GM18909 (cell line): Measurements from ENCODE around the gene IL1R1.
A peak's percentile ranks its signal among the peaks of the same experiment; 100 is the strongest.
"Not testable (repeated sequence)": the region's sequence is repeated elsewhere in the genome, so short reads cannot be mapped to it uniquely, and the experiment has no call there.

ENCODE experiments used
- ATAC-seq: cut with Tn5 transposase; IDR thresholded peaks from one replicate; pipeline ENCODE4 v1.9.1; 2021; ENCODE audit warnings: mild to moderate bottlenecking; ENCODE audit not compliant: unreplicated experiment, poor library complexity

IL1R1 gene

DNA sequence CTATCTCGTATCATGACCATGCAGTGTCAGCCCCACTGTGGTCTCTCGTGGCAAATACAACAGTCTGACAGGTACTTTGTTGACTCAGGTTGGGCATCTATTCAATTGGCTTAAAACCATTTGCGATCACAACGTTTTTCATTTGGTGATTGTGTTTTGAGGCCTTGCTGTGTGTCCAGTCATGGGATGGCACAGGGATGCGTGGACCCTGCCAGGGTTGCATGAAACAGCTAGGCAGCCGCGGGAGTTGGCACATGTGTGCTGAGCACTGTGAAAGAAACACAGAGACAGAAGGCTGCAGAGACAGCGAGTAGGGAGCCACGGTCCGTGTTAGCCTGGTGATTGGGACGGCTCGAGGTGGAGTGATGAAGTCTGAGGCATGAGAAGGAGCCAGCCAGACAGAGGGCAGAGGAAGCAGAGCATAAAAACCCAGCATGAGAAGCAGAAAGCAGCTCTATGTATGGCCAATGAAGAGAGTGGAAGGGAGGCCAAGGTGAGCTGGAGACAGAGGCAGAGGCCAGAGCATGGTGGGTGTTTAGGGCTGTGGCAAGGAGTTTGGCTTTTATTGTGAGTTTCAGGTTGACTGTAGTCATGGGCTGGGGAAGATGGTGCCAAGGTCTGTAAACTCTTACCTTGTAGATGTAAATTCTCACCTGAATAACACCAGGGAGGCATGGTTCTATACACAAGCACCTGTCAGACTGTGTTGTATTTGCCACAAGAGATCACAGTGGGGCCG, 31.8 kb upstream of the IL1R1 start:
- peak; percentile 38 for ATAC-seq

DNA sequence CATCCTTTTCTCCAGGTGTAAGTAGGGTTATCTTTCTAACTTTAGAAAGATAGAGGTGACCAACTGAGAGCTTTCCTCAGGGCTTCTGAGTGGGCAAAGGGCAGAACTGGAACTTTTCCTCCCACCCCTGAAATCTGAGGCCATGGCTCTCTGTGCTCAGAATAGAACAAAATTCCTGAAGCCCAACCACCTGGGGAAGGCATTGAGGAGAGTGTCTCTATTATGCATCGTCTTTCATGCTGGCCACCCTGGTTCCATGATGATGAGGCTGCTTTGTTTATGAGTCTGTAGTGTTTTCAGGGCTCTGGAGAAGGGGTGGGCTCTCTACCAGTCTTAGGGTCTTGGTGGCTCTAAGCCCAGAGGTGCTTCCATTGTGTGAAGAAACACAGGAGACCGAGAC, 30.7 kb upstream of the IL1R1 start:
- no peak for ATAC-seq

DNA sequence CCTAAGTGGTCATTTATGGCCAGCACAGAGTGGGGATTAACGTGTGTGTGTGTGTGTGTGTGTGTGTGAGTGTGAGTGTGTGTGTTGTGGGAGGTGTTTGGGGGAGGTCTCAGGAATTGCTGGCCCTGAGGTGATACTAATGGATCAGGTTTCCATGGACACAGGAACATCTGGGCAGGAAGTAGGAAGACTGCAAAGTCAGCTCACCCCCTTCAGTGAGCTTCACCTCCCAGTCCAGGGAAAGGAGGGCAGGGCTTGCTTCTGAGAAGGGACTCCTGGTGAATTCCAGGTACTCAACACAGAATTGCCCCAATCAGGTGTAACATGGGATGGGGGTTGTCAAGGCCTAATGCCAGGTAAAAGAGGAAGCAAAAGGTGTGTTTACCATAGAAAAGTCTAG, 30.3 kb upstream of the IL1R1 start:
- ATAC-seq: no peak

DNA sequence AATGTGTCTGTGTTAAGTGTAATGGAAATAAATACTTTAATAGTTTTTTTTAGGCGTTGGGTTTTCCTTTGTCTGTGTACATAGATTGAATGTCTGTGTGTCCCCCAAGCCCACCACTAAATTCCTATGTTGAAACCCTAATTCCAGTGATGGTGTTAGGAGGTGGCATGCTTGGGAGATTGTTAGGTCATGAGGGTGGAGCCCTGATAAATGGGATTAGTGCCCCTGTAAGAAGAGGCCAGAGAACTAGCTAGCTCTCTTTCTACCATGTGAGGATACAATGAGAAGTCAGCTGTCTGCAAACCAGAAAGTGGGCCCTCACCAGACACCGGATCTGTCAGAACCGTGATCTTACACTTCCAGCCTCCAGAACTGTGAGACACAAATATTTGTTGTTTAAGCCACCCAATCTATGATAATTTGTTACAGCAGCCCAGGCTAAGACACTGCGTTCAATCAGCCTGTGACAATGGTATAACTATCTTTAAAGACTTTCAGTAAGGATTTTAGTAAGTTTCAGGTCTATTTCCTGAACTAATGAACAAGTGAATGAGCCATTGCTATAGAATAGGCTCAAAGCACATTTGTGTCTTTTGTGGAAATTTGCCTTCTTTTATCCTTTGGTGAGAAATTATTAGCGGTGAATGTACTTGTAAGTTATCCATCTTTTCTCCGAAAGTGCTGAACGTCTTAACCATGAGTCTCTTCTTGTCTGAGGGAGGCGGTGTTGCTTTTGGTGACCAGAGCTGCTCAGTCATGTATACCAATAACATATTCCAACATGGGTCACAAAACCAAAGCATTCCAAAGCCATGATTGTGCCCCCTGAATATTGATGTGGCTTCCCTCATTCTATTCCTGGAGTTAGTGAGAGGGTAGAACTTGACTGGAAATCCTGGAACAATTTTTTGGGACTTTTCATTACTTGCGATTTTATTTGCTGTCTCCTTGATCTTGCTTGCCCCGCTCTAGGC, 29.6 kb upstream of the IL1R1 start:
- no peak for ATAC-seq

DNA sequence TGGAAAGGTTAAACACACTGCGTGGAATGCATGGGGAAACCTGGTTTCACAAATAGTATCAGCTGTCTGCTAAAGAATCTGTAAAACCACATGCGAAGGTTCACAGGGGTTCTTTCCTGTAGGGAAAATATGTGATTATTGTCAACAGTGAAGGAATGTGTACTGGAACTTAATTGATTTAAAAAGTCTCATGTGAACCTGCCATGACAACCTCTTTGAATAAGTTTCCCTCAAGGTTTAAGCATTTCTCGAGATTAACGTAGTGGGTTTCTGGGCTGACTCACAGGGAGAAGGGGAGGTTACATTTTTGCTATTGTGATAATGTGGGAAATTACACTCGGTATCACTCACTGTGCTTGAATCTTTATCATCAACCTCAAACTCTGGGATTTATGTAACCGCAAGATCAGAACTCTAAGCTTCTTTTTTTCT, 28.2 kb upstream of the IL1R1 start:
- no peak for ATAC-seq

DNA sequence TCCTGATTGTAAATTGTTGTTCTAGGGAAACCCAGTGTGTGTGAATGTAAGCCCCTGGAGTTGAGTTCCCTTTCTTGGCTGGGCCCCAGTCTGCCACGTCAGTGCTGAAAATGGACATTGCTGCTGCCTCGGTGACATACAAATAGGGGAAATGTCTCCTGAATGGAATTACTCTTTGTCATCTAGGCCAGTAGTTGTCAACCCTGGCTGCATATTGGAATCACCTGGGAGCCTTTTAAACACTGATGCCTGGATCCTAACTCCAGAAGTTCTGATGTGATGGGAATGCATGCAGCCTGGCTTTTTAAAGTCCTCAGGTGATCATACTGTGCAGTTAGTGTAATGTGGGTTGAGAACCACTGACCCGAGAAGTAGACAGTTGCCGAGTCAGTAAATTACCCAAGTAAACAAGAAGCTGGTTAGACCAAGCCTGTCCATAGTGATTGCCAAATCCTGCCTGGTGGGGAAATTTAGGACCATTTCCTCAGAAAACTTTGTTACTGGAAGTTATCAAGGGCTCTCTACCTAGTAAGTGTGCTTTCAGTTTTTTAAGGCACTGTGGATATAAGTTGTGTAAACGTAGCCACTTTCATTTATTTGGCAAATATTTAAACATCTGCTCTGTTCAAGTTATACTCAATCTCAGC, 27.6 kb upstream of the IL1R1 start:
- no peak for ATAC-seq

DNA sequence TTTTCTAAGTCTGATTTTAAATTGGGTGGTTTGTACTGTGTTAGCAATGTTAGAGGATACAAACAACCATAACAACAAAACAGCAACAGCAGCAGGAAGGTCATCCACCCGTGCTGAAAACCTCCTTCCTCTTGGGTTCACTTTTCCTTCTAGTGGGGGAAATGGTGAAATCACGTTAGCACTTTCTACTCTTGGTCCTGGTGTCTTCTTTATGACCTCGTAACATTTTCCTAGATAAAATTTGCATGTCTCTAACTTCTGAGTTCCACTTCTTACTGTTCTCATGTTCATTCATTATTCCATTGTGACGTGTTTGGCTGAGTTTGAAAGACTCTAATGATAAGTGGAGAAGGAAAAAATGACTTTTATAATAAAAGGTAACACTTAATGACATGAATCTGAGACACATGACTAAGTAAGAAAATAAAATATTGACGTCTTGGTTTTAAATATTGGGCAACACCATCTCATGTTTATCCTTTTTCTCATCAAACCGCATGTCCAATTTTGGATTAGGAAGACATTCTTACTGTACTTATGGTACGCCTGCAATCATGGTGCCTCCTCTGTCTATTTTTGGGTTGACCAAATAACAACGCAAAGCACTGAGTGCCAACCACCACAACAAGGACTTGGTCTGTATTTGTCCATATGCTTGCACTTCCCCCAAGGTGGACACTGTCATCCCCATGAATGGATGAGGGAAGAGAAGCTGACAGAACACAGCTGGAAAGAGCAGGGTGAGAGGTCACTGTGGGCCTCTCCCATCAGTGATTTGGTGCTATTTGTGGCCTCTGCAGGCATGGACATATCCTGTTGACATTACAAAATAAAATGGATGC, 25.7 kb upstream of the IL1R1 start:
- ATAC-seq: no peak

DNA sequence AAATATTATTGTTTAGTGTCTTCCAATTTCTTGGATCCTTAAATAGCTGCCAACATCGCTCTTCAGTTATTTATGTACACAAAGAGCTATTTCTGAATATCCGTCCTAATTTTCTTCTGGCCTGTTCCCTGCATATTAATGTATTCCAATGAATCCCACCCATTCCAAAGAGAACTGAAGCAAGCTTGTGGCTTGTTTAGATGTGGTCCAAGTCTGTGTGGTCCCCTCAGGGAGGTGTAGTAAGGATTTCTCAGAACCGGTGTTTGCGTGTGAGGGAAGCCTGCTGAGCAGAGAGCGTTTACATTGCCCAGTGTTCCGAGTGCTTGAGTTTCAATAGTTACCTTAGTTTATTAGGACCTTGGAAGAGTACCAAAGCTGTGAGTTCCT, 25.1 kb upstream of the IL1R1 start:
- ATAC-seq: no peak

DNA sequence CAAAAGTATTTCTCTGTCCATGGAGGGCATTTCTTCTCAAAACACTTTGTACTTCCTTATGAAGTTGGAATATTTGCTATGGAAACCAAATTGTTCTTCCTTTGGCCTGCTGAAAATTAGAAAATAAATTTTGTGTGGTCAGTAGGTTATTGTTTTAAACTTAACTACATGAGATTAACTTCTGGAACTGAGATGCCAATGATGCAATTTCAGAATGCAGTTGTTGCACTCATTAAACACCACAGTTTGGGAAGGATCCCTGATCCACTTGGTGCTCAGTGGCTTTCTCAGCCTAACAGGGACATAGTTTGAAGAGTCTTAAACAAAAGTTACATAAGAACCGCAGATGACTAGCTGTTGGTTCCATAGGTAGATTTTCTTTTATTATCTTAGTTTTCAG, 23.3 kb upstream of the IL1R1 start:
- no peak for ATAC-seq

DNA sequence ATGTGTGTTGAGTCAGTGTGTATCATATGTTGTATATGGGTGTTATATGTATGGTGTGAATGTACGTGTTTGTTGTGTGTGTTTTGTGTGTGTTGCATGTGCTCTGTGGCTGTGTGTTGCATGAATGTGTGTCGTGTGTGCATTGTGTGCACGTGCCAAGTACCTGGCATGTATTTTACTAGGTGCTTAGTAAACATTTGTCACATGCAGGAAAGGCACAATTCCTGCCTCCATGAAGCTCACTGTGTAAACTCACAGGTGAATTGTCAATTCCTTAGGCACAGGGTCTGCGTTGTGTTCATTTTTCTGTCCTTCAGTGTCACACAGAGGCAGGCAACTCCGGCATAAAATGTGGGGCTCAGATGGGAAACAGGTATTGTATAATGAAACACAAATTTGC, 22.3 kb upstream of the IL1R1 start:
- ATAC-seq: no peak

DNA sequence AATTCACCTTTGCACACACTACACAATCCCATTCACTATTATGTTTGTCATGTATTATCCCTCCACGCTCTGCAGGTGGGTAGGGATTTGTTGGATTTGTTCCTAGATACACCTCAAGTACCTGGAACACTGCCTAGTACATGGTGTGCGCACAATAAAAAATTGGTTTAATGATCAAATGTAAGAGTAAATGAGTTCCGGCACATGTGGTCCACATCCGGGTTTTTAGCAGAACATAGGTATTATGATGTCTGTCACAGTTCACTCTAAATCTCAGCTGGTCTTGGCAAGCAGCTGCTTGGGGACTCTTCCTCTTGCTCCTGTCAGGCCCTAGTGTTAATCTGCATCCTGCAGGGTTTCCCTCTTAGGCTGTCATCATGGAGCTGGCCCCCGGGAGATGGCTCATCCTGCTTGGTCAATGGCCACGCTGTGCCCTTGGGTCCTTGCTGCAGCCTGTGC, 21.8 kb upstream of the IL1R1 start:
- no peak for ATAC-seq

DNA sequence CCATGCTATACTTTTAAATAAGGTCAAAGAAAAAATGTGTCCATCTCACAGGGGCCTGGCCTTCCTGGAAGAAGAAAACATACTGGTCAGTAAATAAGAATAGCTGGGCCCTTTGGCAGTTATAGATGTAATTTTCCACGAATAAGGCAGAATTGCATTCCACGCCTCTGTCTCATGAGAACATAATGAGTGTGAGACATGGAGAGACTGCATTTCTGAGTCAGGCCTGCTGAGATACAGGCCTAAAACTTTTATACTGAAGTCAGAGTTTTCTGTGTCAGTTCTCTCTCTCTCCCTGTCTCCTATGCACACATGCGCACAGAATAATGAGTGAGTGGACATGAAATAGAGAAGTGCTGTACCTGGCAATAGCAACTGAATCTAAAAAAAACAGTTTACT, 20.4 kb upstream of the IL1R1 start:
- no peak for ATAC-seq

DNA sequence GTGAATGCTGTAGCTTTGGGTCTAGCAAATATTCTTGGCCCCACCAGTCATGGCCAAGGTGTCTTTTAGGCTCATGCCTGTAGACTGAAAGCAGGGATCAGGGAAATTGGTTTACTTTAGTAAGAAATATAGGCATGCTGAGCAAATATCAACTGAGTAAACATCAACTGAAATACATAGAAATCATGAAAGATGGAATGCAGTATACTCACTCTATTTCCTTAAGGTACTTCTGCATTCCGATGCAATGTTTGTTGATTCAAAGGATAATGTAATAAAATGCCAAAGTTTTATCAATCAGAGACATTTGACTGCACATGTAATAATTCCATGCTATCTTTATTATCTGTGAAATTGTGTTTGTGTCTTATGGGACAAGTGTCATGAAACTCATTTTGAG, 19.6 kb upstream of the IL1R1 start:
- ATAC-seq: no peak

DNA sequence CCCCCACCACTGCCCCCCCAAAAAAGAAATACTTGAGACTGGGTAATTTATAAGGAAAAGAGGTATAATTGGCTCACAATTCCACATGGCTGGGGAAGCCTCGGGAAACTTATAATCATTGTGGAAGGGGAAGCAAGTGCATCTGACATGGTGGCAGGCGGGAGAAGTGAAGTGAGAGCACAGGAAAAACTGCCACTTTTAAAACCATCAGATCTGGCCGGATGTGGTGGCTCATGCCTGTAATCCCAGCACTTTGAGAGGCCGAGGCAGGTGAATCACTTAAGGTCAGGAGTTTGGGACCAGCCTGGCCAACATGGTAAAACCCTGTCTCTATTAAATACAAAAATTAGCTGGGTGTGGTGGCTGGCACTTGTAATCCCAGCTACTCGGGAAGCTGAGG, 18.1 kb upstream of the IL1R1 start:
- not testable (repeated sequence) for ATAC-seq

DNA sequence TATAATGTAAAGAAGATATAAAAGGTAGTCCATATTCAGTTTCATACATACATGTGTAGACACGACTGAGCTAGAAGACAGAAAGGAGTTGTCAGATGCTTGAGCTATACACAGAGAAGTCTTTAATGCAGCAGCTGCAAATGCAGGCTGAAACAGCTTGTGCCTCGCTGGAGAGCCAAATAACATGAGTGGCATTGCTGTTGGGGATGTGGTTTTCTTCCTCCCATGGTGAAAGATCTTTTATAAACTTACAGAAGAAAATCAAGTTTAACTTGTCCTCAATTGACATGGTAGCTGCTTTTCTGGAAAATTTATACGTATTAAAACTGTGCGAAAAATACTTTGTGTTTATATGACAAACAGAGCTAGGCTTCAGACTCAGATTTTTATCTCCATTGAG, 16.4 kb upstream of the IL1R1 start:
- no peak for ATAC-seq

DNA sequence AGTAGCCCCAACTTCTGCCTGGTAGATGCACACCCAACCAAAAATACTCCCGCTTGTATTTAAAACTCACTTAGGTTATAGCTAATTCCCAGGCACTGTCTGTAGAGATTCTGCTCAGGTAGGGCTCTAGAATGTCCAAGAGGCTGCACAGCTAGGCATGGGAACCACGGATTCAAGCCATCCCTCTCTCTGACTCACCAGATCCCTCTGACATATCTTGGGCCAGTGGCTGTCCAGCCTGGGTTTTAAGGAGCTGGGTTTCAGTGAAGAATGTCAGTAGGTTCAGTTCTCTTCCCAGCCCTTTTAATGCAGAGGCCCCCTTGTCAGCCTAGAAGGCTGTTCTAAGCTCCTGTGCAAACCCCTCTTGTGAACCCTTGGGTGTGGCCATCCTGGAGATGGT, 15.9 kb upstream of the IL1R1 start:
- no peak for ATAC-seq

DNA sequence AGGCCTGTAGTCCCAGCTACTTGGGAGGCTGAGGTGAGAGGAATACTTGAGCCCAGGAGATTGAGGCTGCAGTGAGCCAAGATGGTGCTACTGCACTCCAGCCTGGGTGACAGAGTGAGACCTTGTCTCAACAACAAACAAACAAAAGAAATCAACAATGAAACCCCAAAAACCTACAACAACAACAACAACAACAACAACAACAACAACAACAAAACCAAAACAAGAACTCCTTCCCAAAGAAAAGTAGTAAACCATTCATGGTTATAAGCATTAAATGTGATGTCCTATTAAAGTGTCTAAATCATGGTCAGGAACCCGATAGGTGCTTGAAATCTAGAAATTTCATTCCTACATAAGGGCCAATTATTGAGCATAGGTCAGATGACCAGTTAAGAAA, 13.5 kb upstream of the IL1R1 start:
- ATAC-seq: no peak

DNA sequence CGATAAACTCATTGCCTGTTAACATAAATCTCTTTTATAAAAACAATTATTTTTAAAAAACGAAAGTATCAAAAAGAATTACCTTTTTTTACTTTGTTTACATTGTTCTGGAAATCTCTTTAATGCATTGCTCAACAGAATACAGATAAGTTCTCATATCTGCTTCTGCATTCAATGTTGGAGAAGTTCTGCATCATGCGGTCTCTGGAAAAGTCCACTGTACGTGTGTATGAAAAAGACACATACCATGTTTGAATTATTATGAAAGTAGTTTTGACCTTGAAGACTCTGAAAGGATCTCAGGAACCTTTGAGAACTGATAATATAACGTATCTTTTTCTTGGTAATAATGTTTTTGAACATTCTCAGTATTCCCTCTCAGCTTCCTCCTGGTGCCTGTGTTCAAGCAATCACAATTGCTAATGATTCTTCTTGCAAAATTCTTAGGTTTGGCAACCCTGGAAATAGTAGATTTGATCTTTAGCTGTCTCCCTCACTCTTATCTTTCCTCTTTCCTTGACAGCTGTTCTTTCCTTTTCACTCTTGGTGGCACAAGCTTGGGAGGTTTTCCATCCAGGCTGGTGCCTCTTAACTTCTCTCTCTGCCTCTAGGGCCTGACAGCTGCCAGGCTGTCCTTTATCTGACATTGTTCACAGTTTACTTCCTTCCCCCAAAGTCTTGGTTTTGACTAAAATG, 12.4 kb upstream of the IL1R1 start:
- ATAC-seq: no peak

DNA sequence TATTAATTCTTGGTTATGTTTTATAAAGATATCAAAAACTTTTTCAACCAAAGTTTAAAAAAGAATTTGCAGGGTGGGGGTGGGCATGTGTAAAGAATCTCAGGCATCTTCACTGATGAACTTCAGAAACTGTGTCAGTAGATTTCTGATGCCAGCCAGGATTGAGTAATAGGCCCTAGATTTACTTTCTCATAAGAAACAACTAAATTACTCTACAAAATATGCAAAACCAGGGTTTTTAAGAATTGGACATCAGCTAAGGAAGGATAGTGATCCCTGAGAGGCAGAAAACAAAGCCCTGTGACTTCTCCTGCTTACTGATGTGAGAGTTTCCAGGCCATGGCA, 11.9 kb upstream of the IL1R1 start:
- ATAC-seq: no peak

DNA sequence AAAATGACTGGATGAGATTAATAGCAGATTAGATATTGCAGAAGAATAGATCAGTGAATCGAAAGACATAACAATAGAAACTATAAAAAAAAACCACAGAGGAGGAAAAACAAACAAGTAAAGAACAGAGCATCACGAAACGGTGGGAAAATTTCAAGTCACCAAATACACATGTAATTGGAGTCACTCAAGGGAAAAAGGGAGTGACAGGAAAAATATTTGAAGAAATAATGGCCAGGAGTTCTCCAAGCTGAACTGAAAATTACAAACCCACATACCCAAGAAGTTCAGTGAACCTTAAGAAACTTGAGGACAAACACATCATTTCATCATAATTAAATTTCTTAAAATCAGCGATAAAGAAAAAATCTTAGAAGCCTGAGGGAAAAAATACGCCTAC, 11.0 kb upstream of the IL1R1 start:
- ATAC-seq: no peak
